H1 (cell line): Measurements from ENCODE around the gene HSPA1L. TPM values are rescaled to one million over a fixed set of nuclear protein-coding genes. Genes with fewer than 3 reads are reported as not detected.

Source experiments
- CTCF ChIA-PET: fragments of 300-600 bp; sonication (Branson Sonifier 250); formaldehyde crosslinking; loops from one replicate; lab custom pipeline; 2021; ENCODE audit not compliant: partially characterized antibody; lab: Charles Lee
- POLR2A ChIA-PET: fragments of 300-600 bp; sonication (Branson Sonifier 250); formaldehyde crosslinking; loops from one replicate; lab custom pipeline; 2021; ENCODE audit warnings: inconsistent platforms; ENCODE audit not compliant: partially characterized antibody; lab: Charles Lee
- DNase-seq, 2 experiments: peaks; one replicate each; pipeline versions ENCODE4 v3.0.0 to v3.0.0-alpha.2; 2010 to 2022; ENCODE audit warnings: low spot score in 2 of 2, low read depth in 1 of 2, mixed read lengths in 1 of 2
- FAIRE-seq: peaks from 2 replicates; lab custom pipeline; 2011; peaks lifted over from hg19 to GRCh38; lab: Jason Lieb, UNC
- H2AFZ ChIP-seq: 2 replicates; pipeline ENCODE4 v1.8.1; 2012; ENCODE audit warnings: low read length, inconsistent platforms
- H2AK5ac ChIP-seq: 2 replicates; pipeline ENCODE4 v1.6.1; 2013; ENCODE audit warnings: low read depth, low read length
- H2BK120ac ChIP-seq: replicated peaks from 2 replicates; pipeline ENCODE3; 2013; ENCODE audit warnings: low read depth, low read length, inconsistent platforms
- H2BK12ac ChIP-seq: 2 replicates; pipeline ENCODE4 v1.6.1; 2013; ENCODE audit warnings: low read depth, low read length
- H2BK15ac ChIP-seq: 2 replicates; pipeline ENCODE4 v1.6.1; 2013; ENCODE audit warnings: low read length
- H2BK20ac ChIP-seq: 2 replicates; pipeline ENCODE4 v1.6.1; 2013; ENCODE audit warnings: low read length
- H2BK5ac ChIP-seq: 2 replicates; pipeline ENCODE4 v1.6.1; 2013; ENCODE audit warnings: low read depth, low read length
- H3K14ac ChIP-seq: 2 replicates; pipeline ENCODE4 v1.6.1; 2013; ENCODE audit warnings: inconsistent platforms; ENCODE audit not compliant: insufficient read length
- H3K18ac ChIP-seq: 2 replicates; pipeline ENCODE4 v1.6.1; 2013; ENCODE audit warnings: low read length; ENCODE audit errors: extremely low read depth
- H3K23ac ChIP-seq: 2 replicates; pipeline ENCODE4 v1.6.1; 2013; ENCODE audit warnings: inconsistent platforms; ENCODE audit not compliant: insufficient read length
- H3K23me2 ChIP-seq: 2 replicates; pipeline ENCODE4 v1.6.1; 2013; ENCODE audit warnings: low read depth, low read length
- H3K27ac ChIP-seq: 2 replicates; pipeline ENCODE4 v1.6.1; 2011; ENCODE audit warnings: low read depth, low read length, inconsistent platforms
- H3K27me3 ChIP-seq, 4 experiments: replicated peaks in 1 of 4; 1 replicate in 1 of 4; 2 replicates in 3 of 4; pipeline versions ENCODE4 v1.6.1 to v1.8.1; 2011 to 2013; ENCODE audit warnings: low read length in 3 of 4, mild to moderate bottlenecking in 3 of 4, inconsistent platforms in 2 of 4, mixed read lengths in 2 of 4, moderate library complexity in 1 of 4; ENCODE audit not compliant: control insufficient read depth in 3 of 4, insufficient read depth in 3 of 4; ENCODE audit errors: extremely low read depth in 1 of 4
- H3K36me3 ChIP-seq, 4 experiments: 2 replicates each; pipeline versions ENCODE4 v1.6.1 to v1.8.1; 2011 to 2013; ENCODE audit warnings: mild to moderate bottlenecking in 4 of 4, low read length in 3 of 4, moderate library complexity in 2 of 4, control low read depth in 1 of 4, inconsistent platforms in 1 of 4; ENCODE audit not compliant: insufficient read depth in 4 of 4, control insufficient read depth in 2 of 4
- H3K4ac ChIP-seq: replicated peaks from 2 replicates; pipeline ENCODE3; 2013; ENCODE audit warnings: low read length, low read depth, mixed read lengths, inconsistent platforms; ENCODE audit not compliant: insufficient read length
- H3K4me1 ChIP-seq, 4 experiments: replicated peaks in 1 of 4; 1 replicate in 1 of 4; 2 replicates in 3 of 4; pipeline versions ENCODE4 v1.6.1 to v1.8.1; 2011 to 2013; ENCODE audit warnings: low read length in 3 of 4, inconsistent platforms in 2 of 4, mixed read lengths in 1 of 4; ENCODE audit not compliant: insufficient read depth in 4 of 4, control insufficient read depth in 3 of 4
- H3K4me2 ChIP-seq, 2 experiments: 2 replicates each; pipeline versions ENCODE4 v1.6.1 to v1.8.1; 2011 to 2013; ENCODE audit warnings: low read depth in 2 of 2, low read length in 2 of 2, control low read depth in 1 of 2, inconsistent platforms in 1 of 2, mild to moderate bottlenecking in 1 of 2; ENCODE audit not compliant: insufficient read depth in 1 of 2
- H3K4me3 ChIP-seq, 4 experiments: fragments of 200-600, 300-600 bp in 1 of 4; sonication (generic), shearing (Covaris generic), sonication (Bioruptor Twin) in 1 of 4; 2 replicates each; pipeline versions ENCODE4 v1.5.1 to v1.8.1; 2011 to 2016; ENCODE audit warnings: low read length in 4 of 4, low read depth in 3 of 4, control low read depth in 2 of 4, inconsistent platforms in 2 of 4, mild to moderate bottlenecking in 2 of 4, mixed read lengths in 1 of 4, moderate library complexity in 1 of 4; ENCODE audit not compliant: insufficient read depth in 2 of 4; ENCODE audit errors: extremely low read depth in 1 of 4
- H3K56ac ChIP-seq: replicated peaks from 2 replicates; pipeline ENCODE3; 2013; ENCODE audit warnings: low read depth, mild to moderate bottlenecking, mixed read lengths, low read length, inconsistent platforms; ENCODE audit not compliant: insufficient read length
- H3K79me1 ChIP-seq: 2 replicates; pipeline ENCODE4 v1.6.1; 2013; ENCODE audit warnings: low read depth, low read length, control low read depth
- H3K79me2 ChIP-seq, 2 experiments: 2 replicates each; pipeline versions ENCODE4 v1.6.1 to v1.8.1; 2012 to 2013; ENCODE audit warnings: low read length in 2 of 2, mild to moderate bottlenecking in 2 of 2, inconsistent platforms in 1 of 2; ENCODE audit not compliant: insufficient read depth in 2 of 2, control insufficient read depth in 1 of 2
- H3K9ac ChIP-seq, 4 experiments: replicated peaks in 1 of 4; 1 replicate in 1 of 4; 2 replicates in 3 of 4; pipeline versions ENCODE4 v1.6.1 to v1.8.1; 2011 to 2013; ENCODE audit warnings: low read depth in 3 of 4, low read length in 3 of 4, control low read depth in 2 of 4, mild to moderate bottlenecking in 2 of 4, moderate library complexity in 2 of 4, inconsistent platforms in 1 of 4; ENCODE audit errors: extremely low read depth in 1 of 4
- H3K9me3 ChIP-seq, 2 experiments: 2 replicates each; pipeline versions ENCODE4 v1.6.1 to v1.8.1; 2012 to 2013; ENCODE audit warnings: mild to moderate bottlenecking in 2 of 2, moderate library complexity in 2 of 2, control low read depth in 1 of 2, inconsistent platforms in 1 of 2, low read depth in 1 of 2, low read length in 1 of 2, mixed read lengths in 1 of 2; ENCODE audit not compliant: insufficient read depth in 2 of 2
- H4K20me1 ChIP-seq, 2 experiments: replicated peaks in 1 of 2; 2 replicates each; pipeline versions ENCODE3 to v1.8.1; 2011 to 2013; ENCODE audit warnings: inconsistent platforms in 2 of 2, low read length in 2 of 2, mild to moderate bottlenecking in 1 of 2; ENCODE audit not compliant: insufficient read depth in 2 of 2, control insufficient read depth in 1 of 2
- H4K5ac ChIP-seq: 2 replicates; pipeline ENCODE4 v1.6.1; 2013; ENCODE audit warnings: low read length, low read depth, mixed read lengths, inconsistent platforms; ENCODE audit not compliant: insufficient read length
- H4K8ac ChIP-seq: 2 replicates; pipeline ENCODE4 v1.8.0; 2013; ENCODE audit warnings: mild to moderate bottlenecking, moderate library complexity, low read length, inconsistent platforms; ENCODE audit not compliant: insufficient read depth; ENCODE audit errors: extremely low read depth
- H4K91ac ChIP-seq: replicated peaks from 2 replicates; pipeline ENCODE3; 2013; ENCODE audit warnings: low read length, mixed read lengths, inconsistent platforms; ENCODE audit not compliant: insufficient read length
- CEBPB ChIP-seq: IDR thresholded peaks from 2 replicates; pipeline ENCODE4 v1.6.1; 2012; ENCODE audit warnings: low read depth, low read length
- JUN ChIP-seq: IDR thresholded peaks from 2 replicates; pipeline ENCODE4 v1.6.1; 2011; ENCODE audit warnings: low read depth, mild to moderate bottlenecking, improper control_type of control experiment, low read length
- JUND ChIP-seq: IDR thresholded peaks from 2 replicates; pipeline ENCODE4 v1.6.1; 2011; ENCODE audit warnings: mild to moderate bottlenecking, improper control_type of control experiment, low read length
- RAD21 ChIP-seq, 2 experiments: IDR thresholded peaks in 1 of 2; conservative IDR thresholded peaks in 1 of 2; 2 replicates each; pipeline ENCODE4 v1.6.1; 2011; ENCODE audit warnings: low read depth in 2 of 2, low read length in 2 of 2, improper control_type of control experiment in 1 of 2, inconsistent platforms in 1 of 2, mild to moderate bottlenecking in 1 of 2, moderate library complexity in 1 of 2
- RFX5 ChIP-seq: IDR thresholded peaks from 2 replicates; pipeline ENCODE4 v1.6.1; 2011; ENCODE audit warnings: low read depth, low read length, improper control_type of control experiment, borderline replicate concordance
- SIX5 ChIP-seq: IDR thresholded peaks from 2 replicates; pipeline ENCODE4 v1.6.1; 2011; ENCODE audit warnings: mild to moderate bottlenecking, low read depth, low read length
- TBP ChIP-seq: IDR thresholded peaks from 2 replicates; pipeline ENCODE4 v1.6.1; 2011; ENCODE audit warnings: low read depth, low read length, improper control_type of control experiment
- ZNF274 ChIP-seq: IDR thresholded peaks from 2 replicates; pipeline ENCODE4 v1.7.0; 2012; ENCODE audit warnings: low read length, borderline replicate concordance; ENCODE audit errors: extremely low read depth
- WGBS, 2 experiments: shearing (Covaris generic) in 1 of 2; methylation state at CpG; one replicate each; pipeline versions ENCODE4 v1.1.6 to v1.1.7; 2013 to 2015; ENCODE audit warnings: low lambda C conversion rate in 2 of 2, mixed read lengths in 2 of 2, inconsistent platforms in 1 of 2, low coverage in 1 of 2, missing lambda C conversion rate in 1 of 2; ENCODE audit not compliant: insufficient replicate concordance in 2 of 2, insufficient coverage in 1 of 2, insufficient read length in 1 of 2; ENCODE audit errors: extremely low coverage in 1 of 2, missing lambda C conversion rate in 1 of 2; 5-methylcytosine and 5-hydroxymethylcytosine counted together
- polyA plus RNA-seq, 7 experiments: library from polyadenylated mRNA; depleted of rRNA in 3 of 7; stranded (reverse) in 5 of 7; unstranded in 2 of 7; fragments of >200 nt in 5 of 7; fragments of 200-250 nt in 2 of 7; gene quantifications; 1 replicate in 5 of 7; 2 replicates in 1 of 7; 4 replicates in 1 of 7; pipeline versions ENCODE4 v1.2.1 to v1.2.3, GENCODE V29; 2011 to 2013; ENCODE audit warnings: missing spikeins in 2 of 7, mixed read lengths in 2 of 7
- total RNA-seq: library from RNA; stranded (reverse); fragmentation: NEBNext Ultra II Directional; extraction: Animal tissue kit (Norgen Biotek cat#: 25700); gene quantifications from 2 replicates; pipeline ENCODE4 v1.2.1, GENCODE V29; 2021

Gene HSPA1L
- total and polyA plus RNA-seq, 2 of the 8 experiments (the other 6 are each of a cell fraction or from before 2014, with no cell fraction given) = 1.00 to 1.9 TPM

DNA sequence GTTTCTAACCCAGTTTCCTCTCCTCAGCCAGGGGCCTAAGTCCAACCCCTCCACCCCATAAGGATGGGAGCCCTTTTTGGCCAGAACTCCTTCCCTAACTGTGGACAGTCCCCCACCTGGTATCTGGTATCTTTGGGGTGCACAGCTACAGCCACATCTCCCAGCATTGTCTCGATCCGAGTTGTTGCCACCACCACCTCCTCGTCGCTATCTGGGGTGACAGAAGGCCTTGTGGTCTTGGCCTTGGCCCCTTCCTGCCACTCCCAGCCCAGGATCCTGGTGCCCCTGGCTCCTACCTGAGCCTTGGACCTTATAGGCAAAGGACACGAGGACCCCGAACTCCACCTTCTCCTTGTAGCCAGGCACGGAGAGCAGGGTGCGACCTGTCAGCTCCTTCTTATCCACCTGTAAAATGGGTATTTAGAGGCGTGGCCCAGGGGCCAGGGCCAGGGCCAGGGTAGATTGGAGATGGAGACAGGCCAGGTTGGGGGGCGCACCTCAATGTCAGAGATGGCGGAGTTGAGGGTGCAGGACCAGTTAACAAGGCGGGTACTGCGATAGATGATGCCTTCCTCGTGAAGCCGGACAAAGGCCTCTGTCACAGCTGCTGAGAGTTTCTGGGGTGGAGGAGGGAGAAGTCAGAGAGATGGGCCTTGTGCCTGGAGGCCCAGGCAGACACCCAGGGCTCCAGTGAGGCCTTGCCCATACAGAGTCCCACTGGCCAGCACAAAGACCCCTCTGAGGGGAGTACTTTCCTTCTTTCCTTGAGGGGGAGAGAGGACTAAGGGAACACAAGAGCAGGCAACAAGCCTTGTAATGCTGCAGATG lies 30.8 kb downstream of the HSPA1L start:
- Histone ChIP-seq H2BK15ac (no peak overlapping the region), H4K91ac (no peak overlapping the region), H2BK120ac (no peak overlapping the region), H2AFZ (no peak overlapping the region), H3K18ac (no peak overlapping the region), H4K20me1 (peaks cover 1 to 3% of the 10 kb centered on the region in 2 experiments), H3K9me3 (no peaks in the 10 kb centered on the region), H3K27me3 (no peaks in the 10 kb centered on the region; a peak in 1 of 7 replicates), H3K79me2 (no peaks in the 10 kb centered on the region), H3K27ac (no peak overlapping the region), H3K23me2 (0 out of 2 replicates have a peak, but pooled peaks cover 1% of the 10 kb centered on the region), H2AK5ac (no peak overlapping the region), H2BK20ac (no peak overlapping the region), H3K14ac (no peak overlapping the region), H3K4me2 (no peak overlapping the region), H2BK12ac (no peak overlapping the region), H2BK5ac (no peak overlapping the region), H3K9ac (no peak overlapping the region), H4K5ac (no peak overlapping the region), H3K36me3 (peaks cover 34 to 70% (median 52%) of the 10 kb centered on the region in 4 experiments), H4K8ac (no peak overlapping the region), H3K79me1 (no peaks in the 10 kb centered on the region), H3K4me3 (no peak overlapping the region), H3K56ac (no peak overlapping the region), H3K23ac (no peak overlapping the region), H3K4me1 (no peaks in the 10 kb centered on the region), H3K4ac (no peak overlapping the region)
- no peak for DNase-seq
- ChIA-PET POLR2A (interaction anchor here (0.8 to 10.3 kb wide), 15 partner anchors 8 to 145 kb away, joined by 3 to 85 read pairs (median 4); partner anchors contain the start of genes VARS1 and VWA7), CTCF (interaction anchor here (0.5 to 15.6 kb wide), 8 partner anchors 10 to 220 kb away, joined by 3 to 228 read pairs (median 4); partner anchors contain the start of genes LY6G5C and VWA7)
- FAIRE-seq = no peak
- 92% methylated on average over 15 of the region's 15 CpGs; no CpG with 5 or more reads in 1 of the 2 experiments for WGBS, 2 experiments
- no peak for TF ChIP-seq RFX5
- no peak for TF ChIP-seq SIX5
- TF ChIP-seq JUN = no peak
- TF ChIP-seq RAD21 (IDR thresholded peaks at IDR 0.05 in 1 of 2, conservative IDR thresholded peaks at IDR 0.05 in 1 of 2; ENCODE audit: low read depth in 2 of 2, low read length in 2 of 2) = no peak
- TF ChIP-seq CEBPB = no peak
- no peak for TF ChIP-seq ZNF274
- no peak for TF ChIP-seq JUND
- no peak for TF ChIP-seq TBP
